Head of caudate nucleus (tissue), 42 donors: ENCODE results near the gene PRR14.

Experiments
- DNase-seq, 42 donors: peaks; one replicate each; pipeline versions ENCODE4 v3.0.0 to v3.0.0-alpha.2; 2020 to 2021; ENCODE audit warnings: mixed read lengths in 7 of 42
- intact Hi-C: fragments of 100-400 bp; cut with DNase I; formaldehyde crosslinking; loops from one replicate; pipeline ENCODE4 v1.15.0; 2022

Gene PRR14

DNA sequence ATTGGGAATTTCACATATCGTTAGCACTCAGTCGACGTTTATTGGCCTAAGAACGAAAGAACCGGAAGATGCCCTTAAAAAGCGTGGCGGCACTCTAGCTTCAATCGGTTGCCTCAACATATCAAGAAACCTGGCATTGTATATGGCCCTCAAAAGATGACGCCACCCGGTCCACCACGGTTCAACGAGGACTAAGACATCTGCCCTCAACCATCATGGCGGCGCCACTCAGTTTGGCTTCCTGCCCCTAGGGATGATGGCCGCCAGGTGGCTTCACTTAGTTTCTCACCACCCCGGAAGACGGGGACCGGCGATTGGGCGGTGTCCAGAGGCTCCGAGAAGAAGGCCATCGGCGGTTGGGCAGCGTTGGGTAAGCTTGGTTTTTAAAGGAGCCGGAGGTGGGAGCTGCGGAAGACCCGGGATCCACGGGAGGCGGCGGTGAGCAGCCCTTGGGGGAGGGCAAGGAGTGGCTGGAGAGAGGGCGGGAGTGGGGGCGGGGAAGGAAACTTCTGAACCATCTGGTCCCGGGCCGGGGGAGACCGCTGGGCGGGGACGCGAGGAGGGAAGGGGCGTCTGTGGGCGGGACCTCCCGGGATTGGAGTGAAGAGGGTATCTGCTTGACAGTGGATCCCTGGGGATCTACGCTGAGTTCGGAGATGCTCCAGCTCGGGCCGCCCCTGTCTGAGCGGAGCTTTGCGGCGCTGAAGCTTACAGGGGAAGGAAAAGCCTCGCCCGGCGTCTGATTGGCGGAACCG lies at the start of gene PRR14:
PRR14 (plus strand) TSS at position 592 of the 755 bp plus-strand sequence. CDS start 686 bp downstream, outside the sequence.
- peak; percentile 98 to 100 (median 99) for DNase-seq
- intact Hi-C loops, result loop anchor here (1.0 to 10.0 kb wide), 4 partner anchors 8 to 274 kb away; partner anchors contain the start of genes FBRS, FBXL19 and ZNF747

DNA sequence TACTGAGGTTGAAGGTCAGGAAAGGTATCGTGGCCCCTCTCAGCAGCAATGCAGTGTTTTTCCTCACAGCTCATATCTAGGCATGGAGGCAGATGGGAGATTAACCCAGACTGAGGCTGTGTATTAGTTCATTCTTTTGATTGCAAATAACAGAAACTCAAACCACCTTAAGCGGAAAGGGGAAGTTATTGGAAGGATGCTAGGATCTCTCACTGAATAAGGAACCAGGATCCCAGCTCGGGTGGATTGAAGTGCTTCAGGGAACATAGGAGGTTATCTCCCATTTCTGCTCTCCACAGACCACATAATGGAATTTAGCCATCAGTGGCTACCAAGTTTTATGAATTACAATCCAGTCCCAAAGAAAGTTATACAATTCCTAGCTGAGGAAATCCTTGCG lies 48.8 kb upstream of the PRR14 start:
- no peak for DNase-seq
- intact Hi-C loops, result loop anchor here (10.0 kb wide), 1 partner anchor 53 kb away; the partner anchor contains the start of genes FBRS and PRR14

DNA sequence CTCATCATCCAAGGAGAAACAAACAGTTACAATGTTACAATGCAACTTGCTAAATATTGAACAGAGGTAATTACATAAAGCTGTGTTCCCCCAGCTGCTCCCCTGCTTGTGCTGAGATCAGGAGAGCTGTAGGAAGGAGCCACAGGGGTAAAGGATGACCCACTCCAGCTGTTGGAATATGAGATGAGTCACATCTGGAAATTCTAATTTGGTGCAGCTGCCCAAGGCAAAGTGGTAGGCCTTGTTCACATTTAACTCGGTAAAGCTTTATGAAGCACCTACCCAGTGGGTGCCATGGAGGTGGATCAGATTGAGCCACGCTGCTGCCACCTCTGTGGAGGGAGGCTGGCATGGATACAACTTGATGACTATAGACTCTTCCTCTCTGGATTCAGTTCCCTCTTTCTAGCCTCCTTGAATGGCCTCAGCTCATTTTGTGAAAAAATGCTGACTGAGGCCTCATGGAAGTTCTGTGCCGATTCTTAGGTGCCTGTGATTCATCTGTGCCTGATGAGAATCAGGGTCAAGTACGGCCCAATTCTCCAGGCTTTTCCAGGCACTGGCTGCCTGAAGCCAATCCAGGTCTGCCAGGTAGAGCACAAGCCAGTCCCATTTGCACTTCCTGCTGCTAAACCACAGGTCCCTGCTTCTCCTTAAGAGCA lies 48.0 kb upstream of the PRR14 start:
- intact Hi-C loops, result loop anchor here (10.0 kb wide), 1 partner anchor 52 kb away; the partner anchor contains the start of genes FBRS and PRR14
- DNase-seq, result peak in 3 of 42 donors; percentile 11 to 36 (median 20)

DNA sequence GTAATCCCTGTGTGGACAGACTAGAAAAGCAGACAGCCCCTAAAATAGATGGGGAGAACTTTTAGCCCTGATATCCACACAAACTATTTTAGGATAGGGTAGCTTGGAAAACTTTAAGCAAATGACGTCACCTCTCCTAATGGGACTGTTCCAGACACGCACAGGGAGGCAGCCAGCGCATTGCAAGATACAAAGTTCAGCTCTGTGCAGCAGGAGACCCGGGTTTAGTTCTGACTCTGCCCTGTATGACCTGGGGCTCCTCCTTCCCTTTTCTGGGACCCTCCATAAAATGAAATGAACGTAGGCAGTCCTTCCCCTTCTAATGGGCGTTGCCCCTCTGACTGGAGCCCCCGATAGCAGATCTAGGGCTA lies 46.8 kb upstream of the PRR14 start:
- no peak for DNase-seq
- intact Hi-C loops, result loop anchor here (10.0 kb wide), 1 partner anchor 51 kb away; the partner anchor contains the start of genes FBRS and PRR14

DNA sequence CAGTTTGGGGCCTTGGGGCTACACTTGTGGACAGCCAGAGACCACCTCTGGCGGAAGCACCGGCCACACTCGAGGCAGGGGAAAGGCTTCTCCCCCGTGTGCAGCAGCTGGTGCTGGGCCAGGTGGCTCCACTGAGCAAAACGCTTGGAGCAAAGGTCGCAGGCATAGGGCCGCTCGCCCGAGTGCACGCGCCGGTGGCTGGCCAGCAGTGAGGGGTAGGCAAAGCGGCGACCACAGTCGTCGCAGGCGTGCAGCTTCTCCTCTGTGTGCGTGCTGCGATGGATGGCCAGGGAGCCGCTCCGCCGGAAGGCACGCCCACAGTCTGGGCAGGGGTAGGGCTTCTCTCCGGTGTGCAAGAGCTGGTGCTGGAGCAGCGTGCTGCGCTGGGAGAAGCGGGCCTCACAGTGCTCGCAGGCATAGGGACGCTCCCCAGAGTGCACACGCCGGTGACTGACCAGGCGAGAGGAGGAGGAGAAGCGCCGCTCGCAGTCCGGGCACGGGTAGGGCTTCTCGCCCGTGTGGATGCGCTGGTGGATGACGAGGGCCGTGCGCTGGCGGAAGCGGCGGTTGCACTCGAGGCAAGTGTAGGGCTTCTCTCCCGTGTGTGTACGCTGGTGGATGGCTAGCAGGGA lies 46.3 kb upstream of the PRR14 start:
- intact Hi-C loops, result loop anchor here (10.0 kb wide), 1 partner anchor 50 kb away; the partner anchor contains the start of genes FBRS and PRR14
- no peak for DNase-seq

DNA sequence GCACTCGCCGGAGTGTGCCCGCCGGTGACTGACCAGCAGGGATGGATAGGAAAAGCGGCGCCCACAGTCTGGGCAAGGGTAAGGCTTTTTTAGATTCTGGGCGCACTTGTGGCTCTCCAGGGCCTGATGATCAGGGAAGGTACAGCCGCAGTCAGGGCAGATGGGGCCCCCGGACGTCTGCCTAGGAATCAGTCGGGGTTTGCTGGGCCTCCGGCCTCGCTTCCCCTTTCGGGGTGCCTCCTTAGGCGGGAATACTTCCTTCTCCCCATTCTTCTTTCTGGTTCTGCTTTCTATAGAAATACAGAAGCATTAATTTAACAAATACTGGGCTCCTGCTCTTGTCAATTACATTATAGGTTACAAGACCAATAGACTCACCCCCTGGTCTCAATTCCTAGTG lies 45.6 kb upstream of the PRR14 start:
- intact Hi-C loops, result loop anchor here (10.0 kb wide), 1 partner anchor 50 kb away; the partner anchor contains the start of genes FBRS and PRR14
- DNase-seq, result peak in 28 of 42 donors; percentile 8 to 58 (median 32)

DNA sequence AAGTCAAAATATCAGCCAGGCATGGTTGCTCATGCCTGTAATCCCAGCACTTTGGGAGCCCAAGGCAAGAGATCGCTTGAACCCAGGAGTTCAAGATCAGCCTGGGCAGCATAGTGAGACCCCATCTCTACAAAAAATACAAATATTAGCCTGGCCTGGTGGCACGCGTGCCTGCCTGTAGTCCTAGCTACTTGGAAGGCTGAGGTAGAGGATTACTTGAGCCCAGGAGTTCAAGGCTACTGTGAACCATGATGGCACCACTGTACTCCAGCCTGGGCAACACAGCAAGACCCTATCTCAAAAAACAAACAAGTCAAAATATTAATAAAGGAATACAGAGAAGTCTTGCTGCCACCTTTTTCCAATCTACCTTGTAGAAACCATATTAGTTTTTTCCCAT lies 44.8 kb upstream of the PRR14 start:
- DNase-seq, result no peak
- intact Hi-C loops, result loop anchor here (10.0 kb wide), 1 partner anchor 49 kb away; the partner anchor contains the start of genes FBRS and PRR14

DNA sequence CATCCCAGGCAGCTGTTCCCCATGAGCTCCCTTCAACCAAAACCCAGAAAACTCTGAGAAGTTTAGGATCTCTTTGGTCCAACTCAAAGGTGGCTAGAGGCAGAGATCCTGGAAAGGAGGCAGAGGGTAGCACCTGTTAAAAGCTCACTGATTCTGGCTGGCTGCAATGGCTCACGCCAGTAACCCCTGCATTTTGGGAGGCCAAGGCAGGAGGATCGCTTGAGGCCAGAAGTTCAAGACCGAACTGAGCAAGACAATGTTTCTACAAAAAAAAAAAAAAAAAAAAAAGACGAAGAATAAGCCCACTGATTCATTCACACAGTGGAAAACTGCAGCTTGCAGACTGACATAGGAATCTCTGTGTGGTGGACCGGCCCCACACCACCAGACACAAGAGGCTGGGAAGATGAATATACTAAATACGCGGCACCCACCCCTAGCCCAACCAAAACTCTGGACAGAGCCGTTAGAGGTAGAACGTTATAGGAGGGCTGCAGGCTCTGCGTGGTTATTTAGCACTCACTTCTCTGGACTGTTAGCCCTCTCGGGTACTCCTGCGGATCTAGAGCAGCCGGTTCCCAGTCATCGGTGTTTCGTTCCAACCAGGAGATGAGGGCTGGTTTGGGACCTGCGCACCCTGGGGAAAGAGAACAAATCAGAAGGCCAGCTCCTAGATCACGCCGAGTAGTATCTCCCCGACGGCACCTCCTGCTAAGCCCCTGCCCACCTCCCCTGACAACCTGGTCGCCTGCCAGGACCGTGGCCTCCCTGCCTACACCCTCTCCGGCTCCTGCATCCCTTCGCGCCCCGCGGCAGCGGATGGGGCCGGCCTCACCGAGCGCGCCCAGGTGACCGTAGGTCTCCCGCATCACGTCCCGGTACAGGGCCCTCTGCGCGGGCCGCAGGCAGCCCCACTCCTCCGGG lies 41.5 kb upstream of the PRR14 start:
- DNase-seq, result peak in 40 of 42 donors; percentile 13 to 73 (median 56)
- intact Hi-C loops, result loop anchor here (10.0 kb wide), 1 partner anchor 46 kb away; the partner anchor contains the start of genes FBRS and PRR14

DNA sequence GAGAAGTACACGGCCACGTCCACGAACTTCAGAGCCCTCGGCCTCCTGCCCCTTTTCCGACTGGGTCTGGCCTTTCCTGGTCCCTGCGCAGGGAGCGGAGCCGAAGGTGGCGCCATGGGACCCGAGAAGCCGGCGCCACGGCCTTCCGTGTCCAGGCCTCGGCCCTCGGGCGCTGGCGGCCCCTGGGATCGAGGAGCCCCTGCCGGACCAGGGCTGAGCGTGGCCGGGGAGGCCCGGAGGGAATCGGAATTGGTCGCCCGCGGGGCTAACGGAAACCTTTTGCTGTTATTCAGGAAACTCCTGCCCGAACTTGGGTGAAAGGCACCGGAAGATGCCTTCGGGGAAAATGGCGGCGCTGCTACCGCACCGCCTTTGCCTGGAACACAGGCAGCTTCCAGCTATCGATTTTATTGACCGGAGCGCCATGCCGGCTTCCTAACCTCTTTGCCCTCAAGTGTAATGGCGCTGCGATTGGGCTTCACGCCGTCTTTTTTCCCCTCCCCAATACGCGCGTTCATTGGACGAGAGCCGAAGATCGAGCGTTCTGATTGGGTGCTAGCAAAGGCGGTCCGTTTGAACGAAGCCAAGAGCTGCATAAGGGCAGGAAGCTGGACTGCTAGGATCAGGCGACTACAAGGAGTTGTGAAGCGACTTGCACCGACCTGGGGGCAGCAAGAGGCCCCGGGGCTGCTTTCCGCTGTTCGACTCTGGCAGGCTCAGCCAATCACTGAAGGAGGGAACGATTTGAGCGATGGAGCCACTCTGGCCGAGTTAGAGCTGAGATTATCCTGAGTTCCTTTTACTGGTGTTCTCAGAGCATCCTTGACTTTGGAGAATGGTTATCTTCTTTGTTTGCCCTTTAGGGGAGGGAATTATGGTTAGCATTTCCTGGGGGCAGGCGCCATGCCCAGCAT lies 40.6 kb upstream of the PRR14 start, which contains the start of gene ZNF689:
ZNF689 (minus strand) TSS at position 464 of the 914 bp plus-strand sequence; CDS start at position 116, 348 bp downstream.
- DNase-seq, result peak; percentile 91 to 99 (median 97)
- intact Hi-C loops, result loop anchor here (10.0 kb wide), 1 partner anchor 45 kb away; the partner anchor contains the start of genes FBRS and PRR14

DNA sequence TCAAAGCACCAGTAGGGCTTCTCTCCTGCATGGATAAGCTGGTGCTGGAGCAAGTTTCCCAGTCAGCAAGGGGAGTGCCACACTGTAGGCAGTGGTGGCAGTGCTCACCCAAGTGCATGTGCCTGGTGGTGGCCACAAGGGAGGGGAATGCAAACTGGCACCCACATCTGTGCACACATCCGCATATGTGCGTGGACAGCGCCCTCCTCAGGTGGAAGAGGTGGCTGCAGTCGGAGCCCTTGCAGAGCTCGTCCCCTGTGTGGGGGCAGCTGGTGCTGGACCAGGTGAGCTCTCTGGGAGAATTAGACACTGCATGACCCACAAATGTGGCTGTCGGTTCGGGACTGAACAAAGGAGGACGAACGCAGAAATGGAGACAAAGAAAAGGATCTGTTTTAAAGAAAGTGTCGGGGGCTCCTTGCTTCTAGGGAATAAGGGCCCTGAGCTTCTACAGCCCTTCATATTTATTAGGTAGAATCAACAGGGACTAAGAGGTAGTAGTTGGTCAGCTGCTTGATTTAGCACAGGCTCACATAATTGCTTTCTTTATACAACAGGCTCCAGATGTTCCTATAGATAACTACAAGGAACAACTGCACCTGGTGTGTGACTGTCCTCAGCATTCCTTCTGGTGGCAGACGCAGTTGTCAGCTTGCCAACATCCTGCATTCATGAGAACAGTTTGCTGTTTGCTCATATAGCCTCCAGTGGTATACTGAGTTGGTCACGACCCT lies 35.2 kb upstream of the PRR14 start:
- intact Hi-C loops, result no loop called here
- peak in 34 of 42 donors; percentile 20 to 77 (median 48) for DNase-seq

DNA sequence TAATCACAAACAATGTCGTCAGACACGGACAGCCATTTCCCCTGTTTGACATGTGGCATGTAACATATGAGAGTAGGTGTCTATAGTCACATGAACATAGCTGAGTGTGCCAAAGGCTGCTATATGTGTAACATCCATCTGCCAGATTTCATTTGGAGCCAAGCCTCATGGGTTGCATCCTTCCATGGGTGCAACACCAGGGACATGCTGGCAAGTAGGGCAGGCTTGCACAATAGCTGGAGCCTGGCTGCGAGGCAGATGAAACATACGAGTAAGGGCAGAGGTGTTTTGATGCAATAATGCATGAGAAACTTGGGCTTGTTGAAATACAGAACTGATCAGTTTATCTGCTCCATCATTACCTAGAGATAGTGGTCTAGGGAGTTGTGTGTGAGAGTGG lies 31.6 kb upstream of the PRR14 start:
- intact Hi-C loops, result no loop called here
- no peak for DNase-seq

DNA sequence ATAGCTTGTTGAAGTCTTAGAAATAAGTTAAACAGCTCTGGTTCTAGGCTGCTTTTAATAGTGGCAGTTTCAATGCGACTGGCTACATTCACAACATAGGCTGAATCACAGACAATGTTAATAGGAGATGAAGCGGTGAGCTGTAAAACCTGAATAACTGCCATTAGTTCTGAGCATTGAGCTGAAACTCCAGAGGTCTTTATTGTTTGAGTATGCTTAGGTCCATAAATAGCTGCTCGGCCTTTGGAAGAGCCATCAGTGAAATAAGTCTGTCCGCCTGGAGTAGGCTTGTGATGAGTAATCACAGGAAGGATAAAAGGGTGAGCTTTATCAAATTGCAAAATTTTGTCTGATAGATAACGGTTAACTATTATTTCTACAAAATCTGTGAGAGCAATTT lies 31.1 kb upstream of the PRR14 start:
- intact Hi-C loops, result no loop called here
- no peak for DNase-seq

DNA sequence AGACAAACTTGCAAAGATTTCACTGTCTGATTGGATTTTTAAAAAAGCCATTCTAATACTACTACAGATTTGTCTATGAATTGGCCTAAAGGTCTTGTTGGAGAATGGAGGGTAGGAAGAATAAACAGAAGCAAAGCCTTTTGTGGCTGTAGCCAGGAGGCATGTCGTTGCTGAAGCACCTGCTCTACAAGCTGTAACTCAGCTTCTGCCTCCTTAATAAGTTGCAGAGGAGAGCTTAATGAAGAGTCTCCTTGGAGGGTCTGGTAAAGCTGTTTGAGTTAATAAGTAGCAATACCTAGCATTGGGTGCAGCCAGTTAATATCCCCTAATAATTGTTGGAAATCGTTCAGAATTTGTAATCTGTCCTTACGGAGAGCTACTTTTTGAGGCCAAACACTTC lies 30.6 kb upstream of the PRR14 start:
- no peak for DNase-seq
- intact Hi-C loops, result no loop called here

DNA sequence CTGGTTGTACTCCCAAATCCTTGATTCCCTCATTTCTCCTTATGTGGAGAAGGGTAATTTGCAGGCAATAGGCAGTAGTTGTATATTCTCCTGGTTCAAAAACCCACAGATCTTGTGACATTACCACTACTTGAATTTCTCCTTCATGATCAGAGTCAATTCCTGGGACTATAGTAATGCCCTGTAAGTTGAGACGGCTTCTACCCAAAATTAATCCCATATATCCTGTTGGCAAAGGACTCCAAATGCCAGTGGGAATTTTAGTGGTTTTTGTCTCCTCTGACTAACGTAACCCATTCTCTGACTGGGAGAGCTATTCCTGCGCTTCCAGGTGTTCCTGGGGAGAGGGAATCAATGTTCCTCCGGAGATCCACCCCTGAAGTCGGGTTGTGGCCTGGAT lies 29.0 kb upstream of the PRR14 start:
- intact Hi-C loops, result no loop called here
- no peak for DNase-seq

DNA sequence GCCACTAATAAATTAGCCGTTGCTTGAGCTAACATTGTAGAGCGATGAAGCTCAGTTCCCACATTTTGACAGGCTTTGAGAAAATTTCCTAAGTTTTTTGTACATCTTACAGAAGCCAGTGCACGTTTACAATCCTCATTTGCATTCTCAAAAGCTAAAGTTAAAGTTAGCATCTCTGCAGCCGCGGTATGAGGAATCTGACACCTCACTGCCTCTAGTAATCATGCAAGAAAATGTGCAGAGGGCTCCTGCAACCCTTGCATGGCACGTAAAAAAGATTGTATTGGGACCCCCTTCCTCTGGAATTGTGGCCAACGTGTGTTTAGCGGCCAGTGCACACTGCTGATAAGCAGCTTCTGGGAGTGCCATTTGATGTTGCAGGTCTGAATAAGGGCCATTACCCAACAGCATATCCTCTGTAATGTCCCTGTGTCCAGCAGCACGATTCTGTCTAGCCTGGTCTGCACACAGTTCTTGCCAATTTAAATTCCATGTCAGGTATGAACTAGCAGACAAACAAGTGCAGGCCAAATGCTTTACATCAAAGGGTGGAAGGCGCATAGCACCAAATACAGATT lies 28.2 kb upstream of the PRR14 start:
- intact Hi-C loops, result no loop called here
- DNase-seq, result no peak
